Ovary (tissue), 3 donors: Measurements from ENCODE around the gene PRDM16.

Source experiments
- POLR2A ChIP-seq: fragments of 450-650 bp; IDR thresholded peaks from one replicate; pipeline ENCODE4 v1.6.1; 2017; ENCODE audit warnings: antibody characterized with exemption, mild to moderate bottlenecking, moderate library complexity
- TF ChIP-seq, protein P1 (sequence below), 3 donors: fragments of 450-650 bp in 2 of 3; fragments of 200-600 bp in 1 of 3; IDR thresholded peaks; one replicate each; pipeline versions ENCODE4 v1.5.1 to v1.8.0; 2016 to 2022; ENCODE audit warnings: antibody characterized with exemption in 3 of 3, mild to moderate bottlenecking in 1 of 3
- donor health status: DM: no; HTN: no; CAD: no.

DNA sequence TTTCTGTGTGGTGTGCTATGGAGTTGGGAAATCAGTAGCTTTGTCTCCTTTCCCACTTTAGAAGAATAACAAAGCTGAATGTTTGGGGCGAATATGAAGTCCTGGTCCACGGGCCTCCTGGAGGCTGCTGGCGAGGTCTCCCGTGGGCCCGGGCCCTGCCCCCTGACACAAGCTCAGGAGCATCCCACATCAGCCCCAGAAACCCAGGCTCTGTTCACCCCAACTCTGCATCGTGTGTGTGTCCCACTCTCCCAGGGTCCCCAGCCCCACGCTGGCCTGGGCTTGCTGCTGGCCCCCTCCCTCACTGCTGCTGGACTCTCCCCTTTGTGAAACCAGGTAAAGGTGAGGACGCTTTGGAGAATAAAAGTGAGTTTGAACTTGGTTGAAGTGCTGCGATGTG is 8.1 kb downstream of the PRDM16 start:
- TF ChIP-seq POLR2A = no peak
- TF ChIP-seq, protein P1, sequence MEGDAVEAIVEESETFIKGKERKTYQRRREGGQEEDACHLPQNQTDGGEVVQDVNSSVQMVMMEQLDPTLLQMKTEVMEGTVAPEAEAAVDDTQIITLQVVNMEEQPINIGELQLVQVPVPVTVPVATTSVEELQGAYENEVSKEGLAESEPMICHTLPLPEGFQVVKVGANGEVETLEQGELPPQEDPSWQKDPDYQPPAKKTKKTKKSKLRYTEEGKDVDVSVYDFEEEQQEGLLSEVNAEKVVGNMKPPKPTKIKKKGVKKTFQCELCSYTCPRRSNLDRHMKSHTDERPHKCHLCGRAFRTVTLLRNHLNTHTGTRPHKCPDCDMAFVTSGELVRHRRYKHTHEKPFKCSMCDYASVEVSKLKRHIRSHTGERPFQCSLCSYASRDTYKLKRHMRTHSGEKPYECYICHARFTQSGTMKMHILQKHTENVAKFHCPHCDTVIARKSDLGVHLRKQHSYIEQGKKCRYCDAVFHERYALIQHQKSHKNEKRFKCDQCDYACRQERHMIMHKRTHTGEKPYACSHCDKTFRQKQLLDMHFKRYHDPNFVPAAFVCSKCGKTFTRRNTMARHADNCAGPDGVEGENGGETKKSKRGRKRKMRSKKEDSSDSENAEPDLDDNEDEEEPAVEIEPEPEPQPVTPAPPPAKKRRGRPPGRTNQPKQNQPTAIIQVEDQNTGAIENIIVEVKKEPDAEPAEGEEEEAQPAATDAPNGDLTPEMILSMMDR (IDR thresholded peaks at IDR 0.05) = no peak
